IPS DF 19.7 (cell line): ENCODE results near the gene S1PR3.
"Not testable (repeated sequence)": the region's sequence is repeated elsewhere in the genome, so short reads cannot be mapped to it uniquely, and the experiment has no call there.

Experiments used
- DNase-seq: peaks from one replicate; pipeline ENCODE4 v3.0.0-alpha.2; 2013; ENCODE audit warnings: low read depth, low spot score

Gene S1PR3

DNA sequence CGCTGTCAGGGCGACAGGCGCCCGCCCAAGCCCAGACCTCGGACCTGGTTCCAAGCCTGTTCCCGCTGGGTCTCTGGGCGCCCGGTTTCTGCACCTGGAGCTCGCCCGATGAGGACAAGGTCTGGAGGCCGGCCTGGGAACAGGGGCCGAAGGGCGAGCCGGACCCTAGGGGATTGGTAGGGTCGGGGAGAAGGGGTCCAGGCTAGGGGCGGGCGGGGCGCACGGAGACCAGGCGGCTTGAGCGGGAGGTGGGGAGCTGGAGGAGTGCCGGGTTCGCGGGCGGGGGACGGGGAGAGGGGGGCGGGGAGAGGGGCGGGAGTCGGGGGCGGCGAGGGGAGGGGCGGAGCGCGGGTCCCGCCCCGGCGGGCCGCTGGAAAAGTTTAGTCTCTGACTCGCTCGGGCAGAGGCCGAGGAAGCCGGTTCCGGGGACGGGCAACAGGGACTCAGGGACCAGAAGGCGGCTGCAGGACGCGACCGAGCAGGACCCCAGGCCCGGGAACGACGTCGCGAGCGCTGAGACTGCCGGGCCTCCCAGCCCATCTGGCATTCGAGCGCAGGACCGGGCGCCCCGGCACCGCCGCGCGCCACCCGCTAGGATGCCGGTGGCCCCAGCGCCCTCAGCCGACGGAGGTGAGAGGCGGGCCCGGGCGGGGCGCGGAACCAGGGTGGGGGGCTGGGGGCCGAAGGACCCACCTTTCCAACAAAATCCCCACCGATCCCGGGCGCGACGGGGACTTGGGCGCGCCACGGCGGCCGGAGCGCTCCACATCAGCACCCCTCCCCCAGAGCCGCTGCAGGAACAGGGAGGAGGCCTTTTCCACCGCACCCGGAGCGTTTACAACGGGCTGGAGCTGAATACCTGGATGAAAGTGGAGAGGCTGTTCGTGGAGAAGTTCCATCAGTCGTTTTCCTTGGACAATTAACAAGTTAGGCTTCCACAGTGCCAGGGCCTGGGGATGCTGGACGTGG, at the start of gene S1PR3:
Gene S1PR3, plus strand, starts transcription at position 403 of the 969 bp plus-strand sequence. CDS start 9,733 bp downstream, outside the sequence.
- DNase-seq, result no peak

DNA sequence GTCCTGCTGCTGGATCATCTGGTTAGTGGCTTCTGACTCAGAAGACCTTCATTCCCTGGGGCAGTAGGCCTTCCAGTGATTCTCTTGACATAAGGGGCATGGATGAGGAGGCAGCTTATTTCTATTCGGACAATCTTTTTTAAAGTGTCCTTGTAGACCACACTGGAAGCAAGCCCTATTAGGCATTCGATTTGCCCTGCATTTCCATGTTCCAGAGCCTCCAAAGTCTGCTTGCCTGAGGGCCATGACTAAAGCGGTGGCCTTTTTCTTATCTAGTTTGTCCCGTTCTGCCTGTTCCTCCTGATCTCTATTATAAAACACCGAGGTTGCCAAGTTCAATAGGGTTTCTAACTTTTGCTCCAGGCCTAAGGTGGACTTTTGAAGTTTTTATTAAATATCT, 49.7 kb upstream of the S1PR3 start:
- not testable (repeated sequence) for DNase-seq

DNA sequence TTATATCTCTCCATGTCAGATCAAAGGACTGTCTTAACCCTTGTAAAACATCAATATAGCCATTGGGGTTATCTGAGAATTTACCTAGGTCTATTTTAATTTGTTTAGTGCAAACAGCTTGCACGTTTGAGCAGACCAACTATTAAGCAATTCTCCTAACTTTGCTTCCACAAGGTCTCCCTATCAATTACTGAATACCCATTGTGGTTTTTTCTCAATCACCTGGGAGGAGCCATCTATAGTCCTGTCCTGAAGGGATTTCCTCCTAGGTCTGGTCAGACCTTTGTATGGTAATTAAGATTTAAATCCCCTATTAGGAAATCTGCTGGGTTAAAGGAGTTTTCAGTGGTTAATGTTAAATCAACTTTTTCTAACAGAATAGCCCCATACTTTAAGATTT, 48.9 kb upstream of the S1PR3 start:
- no peak for DNase-seq

GRCh38 chr9:88945636-88946333, 45.5 kb upstream of the S1PR3 start:
- DNase-seq, result no peak

DNA sequence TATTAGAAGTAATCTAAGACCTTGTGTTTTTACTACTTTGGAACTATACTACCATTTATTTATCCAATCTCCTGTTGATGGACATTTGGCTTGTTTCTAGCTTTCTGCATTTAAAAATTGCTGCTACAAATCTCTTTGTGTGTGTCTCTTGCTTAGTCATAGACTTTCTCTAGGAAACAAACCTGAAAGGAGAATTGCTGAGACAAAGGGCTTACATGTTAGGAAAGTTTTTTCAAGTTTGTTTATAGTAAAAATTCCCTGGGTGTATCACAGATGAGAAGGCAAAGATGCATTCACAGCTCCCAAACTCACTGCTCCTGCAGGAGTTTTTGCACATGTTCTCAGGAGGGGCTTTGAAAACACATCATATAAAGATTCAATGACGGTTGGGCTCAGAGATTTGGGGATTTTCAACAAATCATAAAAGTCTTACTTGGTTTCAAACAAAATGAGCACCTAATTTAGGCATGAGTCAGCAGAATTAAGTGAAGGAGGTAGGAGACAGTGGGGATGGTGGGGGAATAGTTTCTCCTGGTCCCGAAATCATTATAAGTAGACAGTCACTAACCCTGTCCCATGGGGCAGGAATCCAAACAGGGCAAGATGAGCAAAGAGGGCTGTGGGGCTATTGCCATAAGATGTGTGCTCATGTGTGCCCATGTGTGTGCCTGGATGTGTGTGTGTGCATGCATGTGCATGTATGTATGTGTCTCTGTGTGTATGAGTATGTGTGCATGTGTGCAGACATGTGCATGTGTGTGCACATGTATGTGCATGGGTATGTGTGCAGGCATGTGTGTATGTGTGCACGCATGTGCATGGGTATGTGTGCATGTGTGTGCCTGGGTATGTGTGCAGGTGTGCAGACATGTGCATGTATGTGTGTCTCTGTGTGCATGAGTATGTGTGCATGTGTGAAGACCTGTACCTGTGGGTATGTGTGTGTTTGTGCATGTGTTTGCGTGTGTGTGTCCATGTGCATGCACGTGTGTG, 43.4 kb upstream of the S1PR3 start:
- DNase-seq, result no peak

- DNase-seq, result no peak
Measured at GRCh38 chr9:88949425-88949824, 41.8 kb upstream of the S1PR3 start.

DNA sequence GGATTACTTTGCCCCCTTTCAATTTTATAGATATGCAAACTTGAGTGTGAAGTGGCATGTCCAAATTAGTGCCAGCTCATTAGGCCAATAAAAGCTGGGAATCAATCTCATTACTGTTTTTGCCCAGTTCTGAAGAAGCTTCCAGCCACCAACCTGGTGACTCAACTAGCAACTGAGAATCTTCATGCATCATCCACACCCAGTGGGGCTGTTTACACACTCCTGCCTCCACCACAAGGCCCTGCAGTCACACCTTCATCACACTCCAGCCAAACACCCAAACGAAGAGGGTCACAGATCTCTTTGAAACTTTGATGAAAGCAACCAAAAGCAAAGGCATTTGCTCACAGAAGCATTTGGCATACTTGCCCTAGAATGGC, 41.3 kb upstream of the S1PR3 start:
- no peak for DNase-seq

GRCh38 chr9:88950341-88951154, 40.7 kb upstream of the S1PR3 start:
- DNase-seq, result no peak

GRCh38 chr9:88951155-88951542, 40.1 kb upstream of the S1PR3 start:
- DNase-seq, result no peak

DNA sequence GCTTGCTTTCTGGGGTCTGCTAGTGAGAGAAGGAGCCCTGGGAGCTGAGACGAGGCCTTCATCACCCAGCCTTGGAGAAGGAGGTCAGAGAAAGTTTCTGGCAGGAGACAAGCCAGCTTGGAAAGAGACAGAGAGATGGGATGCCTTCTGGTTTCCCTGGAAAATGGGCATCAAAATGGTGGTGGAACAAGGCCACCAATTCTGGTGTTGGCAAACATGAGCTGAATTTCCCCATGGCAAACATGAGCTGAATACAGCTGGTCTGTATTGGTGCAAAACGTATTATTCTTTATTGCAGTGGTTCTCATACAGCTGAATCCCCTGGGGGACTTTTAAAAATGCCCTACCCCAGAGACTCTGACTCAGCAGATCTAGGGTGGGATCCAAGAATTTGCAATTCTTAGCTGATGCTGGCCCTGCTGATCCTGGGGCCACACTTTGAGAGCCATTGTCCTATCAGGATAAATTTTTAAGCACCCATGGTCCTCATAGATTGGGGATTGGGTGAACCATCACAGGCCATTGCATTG, 39.1 kb upstream of the S1PR3 start:
- DNase-seq, result no peak

GRCh38 chr9:88952976-88953375, 38.3 kb upstream of the S1PR3 start:
- DNase-seq, result no peak

- no peak for DNase-seq
Measured at GRCh38 chr9:88953381-88954029, 37.8 kb upstream of the S1PR3 start.

- DNase-seq, result no peak
Measured at GRCh38 chr9:88954066-88954465, 37.2 kb upstream of the S1PR3 start.

DNA sequence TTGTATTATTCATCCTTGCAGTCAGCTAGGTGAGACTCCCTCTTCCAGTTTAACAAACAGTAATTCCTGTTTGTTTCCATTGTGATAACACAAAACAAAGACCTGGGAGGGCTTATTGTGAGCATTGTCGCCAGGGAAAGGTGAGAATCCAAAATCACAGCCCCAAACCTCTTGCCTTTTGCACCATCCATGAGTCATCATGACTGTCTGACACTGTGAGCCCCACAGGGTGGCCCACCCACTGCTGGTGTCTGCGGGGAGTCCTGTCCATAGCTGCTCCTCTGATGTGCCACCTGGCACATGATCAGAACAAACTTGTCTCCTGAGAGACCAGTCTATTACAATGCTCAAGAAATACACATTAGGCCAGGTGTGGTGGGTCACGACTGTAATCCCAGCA, 33.7 kb upstream of the S1PR3 start:
- DNase-seq, result no peak

DNA sequence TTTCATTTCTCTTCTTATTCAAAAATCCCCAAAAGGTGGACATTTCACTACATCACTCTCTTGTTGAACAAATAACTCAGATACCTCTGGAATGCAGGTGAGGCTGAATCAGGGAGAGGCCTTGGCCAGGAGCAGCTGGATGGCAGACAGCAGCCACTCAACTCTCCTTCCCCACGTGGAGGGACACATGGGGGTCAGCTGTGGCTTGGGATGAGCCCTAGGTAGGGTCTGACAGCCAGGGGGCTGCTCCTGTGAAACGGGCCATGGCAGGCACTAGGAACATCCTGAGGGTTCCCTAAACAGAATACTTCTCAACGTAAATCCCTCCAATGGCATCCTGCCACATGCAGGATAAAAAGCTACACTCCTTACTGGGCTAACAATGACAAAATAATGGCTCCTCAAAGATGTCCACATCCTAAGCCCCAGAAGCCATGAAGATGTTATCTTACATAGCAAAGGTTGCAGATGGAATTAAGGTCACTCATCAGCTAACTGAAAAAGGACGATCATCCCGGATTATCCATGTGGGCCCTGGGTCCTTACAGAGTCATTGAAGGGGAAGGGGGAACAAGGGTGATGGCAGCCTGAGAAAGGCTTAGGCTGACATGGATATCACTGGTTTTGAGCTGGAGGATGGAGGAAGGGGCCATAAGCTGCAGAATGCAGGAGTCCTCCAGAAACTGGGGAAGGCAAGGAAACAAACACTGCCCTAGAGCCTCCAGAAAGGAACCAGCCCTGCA, 31.4 kb upstream of the S1PR3 start:
- no peak for DNase-seq

DNA sequence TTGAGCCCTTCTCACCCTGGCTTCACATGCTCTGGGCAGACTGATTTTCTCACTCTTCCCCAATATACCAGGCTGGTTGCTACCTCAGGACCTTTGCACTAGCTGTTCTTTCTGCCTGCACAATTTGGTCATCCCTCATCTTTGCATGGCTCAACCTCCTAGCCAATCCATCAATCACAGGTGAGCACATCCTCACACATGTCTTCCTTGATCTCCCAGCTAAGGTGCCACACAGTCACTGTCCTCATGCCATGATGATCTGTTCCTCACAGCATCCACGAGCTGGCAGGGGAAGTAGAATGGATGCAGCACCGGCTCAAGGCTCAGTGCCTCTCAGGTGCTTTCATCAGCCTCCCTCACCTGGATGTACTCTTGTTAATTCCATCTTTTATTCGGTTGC, 30.6 kb upstream of the S1PR3 start:
- DNase-seq, result no peak

GRCh38 chr9:88965473-88965872, 25.8 kb upstream of the S1PR3 start:
- no peak for DNase-seq

- DNase-seq, result no peak
Measured at GRCh38 chr9:88966894-88967676, 24.2 kb upstream of the S1PR3 start.
